HG02943 (cell line): ENCODE results near the gene SALL4.
"Not testable (repeated sequence)": the region's sequence is repeated elsewhere in the genome, so short reads cannot be mapped to it uniquely, and the experiment has no call there.

Experiments
- ATAC-seq: cut with Tn5 transposase; IDR thresholded peaks from one replicate; pipeline ENCODE4 v1.9.1; 2021; ENCODE audit warnings: mild to moderate bottlenecking, low read depth, moderate library complexity; ENCODE audit not compliant: unreplicated experiment

Gene SALL4

GRCh38 chr20:51740308-51740707, 62.0 kb downstream of the SALL4 start:
- not testable (repeated sequence) for ATAC-seq

GRCh38 chr20:51739722-51740249, 62.5 kb downstream of the SALL4 start:
- no peak for ATAC-seq

GRCh38 chr20:51738877-51739447, 63.4 kb downstream of the SALL4 start:
- ATAC-seq, result no peak

GRCh38 chr20:51738261-51738660, 64.1 kb downstream of the SALL4 start:
- ATAC-seq, result not testable (repeated sequence)

GRCh38 chr20:51736947-51737346, 65.4 kb downstream of the SALL4 start:
- ATAC-seq, result no peak

GRCh38 chr20:51735728-51736600, 66.4 kb downstream of the SALL4 start:
- ATAC-seq, result no peak

- ATAC-seq, result no peak
Measured at GRCh38 chr20:51734876-51735720, 67.2 kb downstream of the SALL4 start.

GRCh38 chr20:51733070-51733469, 69.3 kb downstream of the SALL4 start:
- no peak for ATAC-seq
